HG03108 (cell line): ENCODE results near the gene COL27A1.

Source experiments
- ATAC-seq: cut with Tn5 transposase; IDR thresholded peaks from one replicate; pipeline ENCODE4 v1.9.1; 2021; ENCODE audit warnings: moderate library complexity; ENCODE audit not compliant: unreplicated experiment

The COL27A1 gene

GRCh38 chr9:114141553-114142402, 13.6 kb upstream of the COL27A1 start:
- ATAC-seq, result no peak

GRCh38 chr9:114143234-114143633, 12.1 kb upstream of the COL27A1 start:
- ATAC-seq, result no peak

DNA sequence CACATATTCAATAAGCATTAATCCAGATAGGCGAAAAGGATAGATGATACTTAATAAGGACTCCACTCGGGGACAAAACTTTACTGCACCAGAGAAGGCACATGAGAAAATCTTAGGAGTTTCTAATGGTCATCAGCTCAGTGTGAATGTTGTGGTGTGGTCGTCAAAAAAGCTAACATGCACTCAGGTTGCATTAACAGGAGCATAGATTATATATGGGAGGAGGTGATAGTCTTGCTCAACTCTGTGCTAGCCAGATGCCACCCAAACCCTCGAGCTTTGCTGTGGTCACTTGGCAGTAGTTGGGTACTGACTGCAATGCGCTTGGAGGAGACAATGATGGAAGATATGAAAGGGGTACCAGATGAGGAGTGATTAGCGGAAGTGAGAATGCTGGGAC, 8.6 kb upstream of the COL27A1 start:
- ATAC-seq, result no peak

DNA sequence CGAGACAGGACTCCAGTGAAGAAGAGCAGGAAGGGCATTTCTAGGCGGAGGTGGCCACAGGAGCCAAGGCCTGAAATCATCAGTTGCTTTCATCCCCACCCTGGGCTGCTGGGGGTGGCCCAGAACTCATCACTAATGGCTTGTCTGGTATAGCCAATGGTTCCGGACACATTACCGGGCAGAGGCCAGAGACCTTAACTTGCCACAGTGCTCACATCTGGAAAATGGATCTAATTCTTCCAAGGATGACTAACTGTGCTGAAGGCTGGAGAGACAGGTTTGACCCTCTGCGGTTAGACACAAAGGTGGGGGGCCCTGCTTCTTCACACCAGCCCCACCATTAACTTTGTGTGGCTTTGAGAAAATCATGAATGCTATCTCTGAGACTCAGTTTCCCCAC, 6.2 kb upstream of the COL27A1 start:
- ATAC-seq, result no peak

DNA sequence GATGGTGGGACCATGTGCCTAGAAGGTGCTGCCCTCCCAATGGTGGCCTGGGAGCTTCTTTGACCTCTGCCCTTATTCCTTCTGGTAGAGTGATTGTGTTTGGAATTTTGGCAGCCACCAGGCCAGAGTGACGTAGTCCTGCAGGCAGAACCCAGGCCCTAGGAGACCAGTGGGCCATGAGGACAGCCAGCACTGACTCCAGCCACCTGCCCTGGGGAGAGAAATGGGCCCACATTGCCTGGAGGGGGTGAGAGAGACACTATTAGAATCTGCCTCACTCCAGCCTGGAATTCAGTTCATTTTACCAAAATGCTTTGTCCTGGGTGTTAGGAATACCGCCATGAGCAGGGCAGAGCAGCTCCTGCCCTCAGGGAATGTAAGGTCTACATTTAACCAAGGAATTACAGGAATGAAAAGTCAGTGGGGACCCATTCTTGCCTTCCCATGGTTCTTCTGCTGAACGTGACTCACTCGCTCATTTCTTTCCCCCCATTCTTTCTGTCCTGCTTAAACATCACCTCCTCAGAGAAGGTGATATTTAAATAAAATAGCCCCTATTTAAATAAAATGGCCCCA, 5.5 kb upstream of the COL27A1 start:
- no peak for ATAC-seq

DNA sequence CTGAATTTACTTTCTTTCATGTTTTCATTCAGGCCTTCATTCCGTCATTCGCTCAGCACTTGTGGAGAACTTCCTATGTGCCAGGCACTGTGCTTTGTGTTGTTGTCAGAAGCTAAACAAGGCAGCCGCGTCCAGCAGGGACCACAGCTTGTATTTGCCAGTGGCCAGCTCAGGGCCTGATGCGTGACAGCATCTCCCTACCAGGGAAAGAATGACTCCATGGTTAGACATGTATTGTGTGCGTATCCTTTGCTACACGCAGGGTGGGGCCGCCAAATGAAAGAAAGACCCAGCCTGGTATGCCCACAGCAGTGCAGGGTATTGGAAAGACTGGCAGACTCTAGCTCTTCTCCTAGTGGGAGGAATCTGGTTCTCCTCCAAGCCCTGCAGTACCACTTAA, 4.7 kb upstream of the COL27A1 start:
- no peak for ATAC-seq

DNA sequence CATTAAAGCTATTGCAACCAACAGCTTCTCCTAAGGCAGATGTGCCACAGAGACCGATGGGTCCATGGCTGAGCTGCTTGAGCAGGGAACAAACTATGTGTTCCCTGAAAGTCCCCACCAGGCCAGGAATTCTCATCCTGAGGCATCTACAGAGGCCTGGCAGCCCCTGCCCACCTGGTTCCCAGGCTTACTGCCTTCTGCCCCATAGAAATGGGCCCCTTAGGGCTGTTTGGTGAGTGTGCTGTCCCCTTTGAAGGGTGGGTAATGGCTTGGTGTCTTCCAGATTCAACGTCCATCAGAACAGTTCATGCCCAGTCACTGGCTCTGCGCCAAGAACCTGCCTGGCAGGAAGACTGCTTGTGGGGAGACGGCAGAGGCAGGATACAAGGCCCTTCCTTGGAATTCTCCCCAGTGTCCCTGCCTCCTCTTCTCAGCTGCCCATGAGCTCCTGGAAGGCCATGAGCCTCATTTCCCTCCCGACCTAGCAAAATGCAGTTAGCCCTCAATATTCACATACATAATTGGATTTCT, 3.8 kb upstream of the COL27A1 start:
- ATAC-seq, result no peak

- ATAC-seq, result no peak
These were observed 1.4 kb upstream of the COL27A1 start for GRCh38 chr9:114153761-114154599.

DNA sequence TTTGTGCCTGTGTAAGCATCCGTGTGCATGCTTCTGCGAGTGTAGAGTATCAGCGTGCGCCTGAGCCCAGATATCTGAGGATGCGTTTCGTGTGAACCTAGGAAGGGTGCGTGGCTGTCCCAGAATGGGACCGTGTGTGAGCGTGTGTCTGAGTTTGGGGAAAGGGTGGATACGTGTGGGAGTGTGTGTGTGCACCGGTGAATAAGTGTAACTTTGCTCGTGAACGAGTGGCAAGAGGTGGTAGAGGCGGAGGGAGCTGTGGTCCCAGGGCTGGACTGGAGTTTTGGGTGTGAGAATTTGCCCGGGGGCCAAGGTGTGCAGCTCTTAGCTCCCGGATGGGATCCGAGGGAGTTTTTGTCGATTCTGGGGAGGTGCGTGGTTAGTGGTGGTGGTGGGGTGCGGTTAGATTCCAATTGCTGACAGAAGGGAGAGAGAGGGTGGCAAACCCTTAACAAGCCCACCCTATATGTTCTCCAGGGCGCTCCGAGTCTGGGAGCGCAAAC, 686 bp upstream of the COL27A1 start:
- no peak for ATAC-seq

GRCh38 chr9:114155995-114156656, 789 bp downstream of the COL27A1 start:
- ATAC-seq, result no peak

GRCh38 chr9:114156657-114157421, 1.5 kb downstream of the COL27A1 start:
- no peak for ATAC-seq

DNA sequence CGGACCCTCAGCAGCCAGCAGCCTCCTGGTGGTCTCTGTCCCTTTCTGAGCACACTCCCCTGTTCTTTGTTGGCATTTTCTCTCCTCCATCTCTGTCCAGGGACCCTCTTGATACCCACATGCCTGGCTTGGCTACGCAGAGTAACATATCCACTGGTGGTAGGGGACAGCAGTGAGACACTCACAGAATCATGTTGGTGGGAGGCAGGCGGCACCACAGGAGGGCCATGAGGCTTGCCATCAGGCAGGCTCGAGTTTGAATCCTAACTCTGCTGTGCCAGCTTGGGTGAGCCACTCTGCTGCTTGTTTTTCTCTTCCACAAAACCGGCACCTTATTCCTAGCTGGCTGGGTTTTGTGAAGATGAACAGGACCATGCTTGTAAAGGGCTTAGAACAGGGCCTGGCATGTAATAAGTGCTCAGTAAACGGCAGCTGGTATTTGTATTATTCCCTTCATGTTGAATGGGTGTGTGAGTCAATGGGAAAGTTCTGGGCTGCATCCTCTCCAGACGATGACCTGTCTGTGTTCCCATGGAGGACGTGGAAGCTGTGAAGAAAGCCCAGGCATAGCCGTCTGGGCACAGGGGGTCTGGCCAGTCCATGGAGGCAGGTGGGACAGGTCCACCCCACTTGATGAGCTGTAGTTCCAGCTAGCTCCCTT, 2.3 kb downstream of the COL27A1 start:
- ATAC-seq, result no peak

- ATAC-seq, result no peak
These were observed 3.3 kb downstream of the COL27A1 start for GRCh38 chr9:114158482-114159130.

- no peak for ATAC-seq
These were observed 4.4 kb downstream of the COL27A1 start for GRCh38 chr9:114159691-114160090.

DNA sequence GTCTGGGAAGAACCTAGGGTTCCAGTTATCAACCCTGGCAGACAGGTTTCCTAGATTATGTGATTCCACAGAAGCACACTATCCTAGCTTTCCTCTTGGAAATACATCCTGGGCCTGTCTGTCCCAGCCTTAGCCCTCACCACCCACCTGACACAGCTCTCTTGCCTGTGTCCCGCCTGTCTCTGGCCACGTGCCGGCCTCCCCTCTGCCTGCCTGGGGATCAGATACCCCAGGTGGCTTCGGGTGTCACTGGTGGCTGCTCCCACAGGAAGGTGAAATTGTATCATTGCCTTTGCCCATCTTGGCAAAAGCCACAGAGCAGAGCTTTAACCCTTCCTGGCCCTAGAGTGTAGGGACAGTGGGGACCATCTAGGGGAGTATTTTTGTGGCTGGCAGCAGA, 6.2 kb downstream of the COL27A1 start:
- ATAC-seq, result no peak

DNA sequence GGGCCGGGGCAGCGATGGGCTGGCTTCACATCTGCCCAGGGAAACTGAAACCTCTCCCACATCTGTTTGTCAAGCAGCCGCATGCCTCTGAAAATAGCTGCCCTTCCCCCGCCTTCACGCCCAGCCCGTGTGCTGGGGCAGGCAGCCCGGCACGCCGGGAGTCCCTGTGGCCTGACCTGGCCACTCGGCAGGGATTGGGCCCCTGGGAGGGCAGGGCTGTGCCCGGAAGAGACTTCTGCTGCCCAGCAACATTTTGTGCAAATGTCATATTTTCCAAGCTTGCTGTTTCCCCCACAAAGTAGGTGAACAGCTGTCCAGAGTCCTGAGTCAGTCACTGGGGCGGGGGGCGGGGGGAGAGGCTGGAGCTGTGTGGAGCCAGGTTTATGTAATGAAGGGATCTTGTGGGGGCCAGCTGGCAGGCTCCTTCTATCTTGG, 8.2 kb downstream of the COL27A1 start:
- ATAC-seq, result no peak

GRCh38 chr9:114164191-114164794, 9.0 kb downstream of the COL27A1 start:
- ATAC-seq, result no peak

GRCh38 chr9:114165407-114166102, 10.2 kb downstream of the COL27A1 start:
- ATAC-seq, result no peak
